Immature natural killer cell (primary cell): ENCODE data around the gene NUP42. TPM values are rescaled to one million over a fixed set of nuclear protein-coding genes. Genes with fewer than 3 reads are reported as not detected.

ENCODE experiments used
- DNase-seq, 3 donors: peaks; one replicate each; pipeline ENCODE4 v3.0.0; 2022; ENCODE audit warnings: mixed read lengths in 1 of 3
- H3K27ac Mint-ChIP-seq, 6 donors: one replicate each; pipeline ENCODE4 v1.8.0; 2020; ENCODE audit warnings: mixed read lengths in 6 of 6, mild to moderate bottlenecking in 5 of 6, inconsistent platforms in 4 of 6, moderate library complexity in 3 of 6
- H3K27me3 Mint-ChIP-seq, 3 donors: one replicate each; pipeline ENCODE4 v1.8.0; 2020 to 2021; ENCODE audit warnings: low read depth in 3 of 3, mild to moderate bottlenecking in 3 of 3, mixed read lengths in 3 of 3, moderate library complexity in 3 of 3, inconsistent platforms in 1 of 3
- H3K36me3 Mint-ChIP-seq, 3 donors: one replicate each; pipeline ENCODE4 v1.8.0; 2020; ENCODE audit warnings: mixed read lengths in 3 of 3, inconsistent platforms in 2 of 3, mild to moderate bottlenecking in 2 of 3
- H3K4me1 Mint-ChIP-seq, 2 donors: one replicate each; pipeline ENCODE4 v1.8.0; 2020; ENCODE audit warnings: inconsistent platforms in 2 of 2, mild to moderate bottlenecking in 2 of 2, mixed read lengths in 2 of 2, moderate library complexity in 1 of 2
- H3K4me3 Mint-ChIP-seq, 5 donors: one replicate each; pipeline ENCODE4 v1.8.0; 2020; ENCODE audit warnings: mild to moderate bottlenecking in 5 of 5, mixed read lengths in 5 of 5, inconsistent platforms in 3 of 5, moderate library complexity in 3 of 5
- H3K9me3 Mint-ChIP-seq, 6 donors: one replicate each; pipeline ENCODE4 v1.8.0; 2020; ENCODE audit warnings: mild to moderate bottlenecking in 6 of 6, mixed read lengths in 6 of 6, inconsistent platforms in 4 of 6, moderate library complexity in 3 of 6
- polyA plus RNA-seq, 3 donors: library from polyadenylated mRNA; unstranded; fragments of 300-500 nt; fragmentation: Illumina TruSeq; gene quantifications; one replicate each; pipeline ENCODE4 v1.2.3, GENCODE V29; 2021

Gene NUP42
- polyA plus RNA-seq, 3 donors from 2014 or later: 48.7 to 64.0 (median 53.5) TPM

- DNase-seq: no peak
- peaks cover 9 to 23% (median 19%) of the 10 kb centered on the region in 3 donors for H3K27me3 Mint-ChIP-seq
Observed at GRCh38 chr7:23249486-23249885, 67.6 kb downstream of the NUP42 start.

More at GRCh38 chr7:23249486-23249885, 67.6 kb downstream of the NUP42 start:
- Mint-ChIP-seq H3K4me1 (no peaks in the 10 kb centered on the region), H3K4me3 (no peak overlapping the region), H3K9me3 (no peaks in the 10 kb centered on the region), H3K36me3 (peaks cover 0 to under 1% (median 0%) of the 10 kb centered on the region in 3 donors), H3K27ac (no peak overlapping the region)

Other genes with a start within 250 kb of the NUP42 start
- 10 to 100 TPM in 2 of 3 donors, 1 to 10 TPM in 1; 8.9 to 20.5 (median 15.4) TPM for gene HYCC1, start 167.9 kb upstream of the NUP42 start, polyA plus RNA-seq
- gene KLHL7, start 76.3 kb upstream of the NUP42 start, polyA plus RNA-seq: 10 to 100 TPM; 21.9 to 38.9 (median 27.7) TPM
- gene GPNMB, start 64.7 kb downstream of the NUP42 start, polyA plus RNA-seq: not detected
- 10 to 100 TPM; 44.5 to 64.8 (median 47.6) TPM for gene MALSU1, start 117.3 kb downstream of the NUP42 start, polyA plus RNA-seq